H9 (cell line): ENCODE results near the gene KLHL14. TPM values are rescaled to one million over a fixed set of nuclear protein-coding genes. Genes with fewer than 3 reads are reported as not detected.

Experiments
- DNase-seq: peaks from one replicate; pipeline ENCODE4 v3.0.0-alpha.2; 2017
- H2AFZ ChIP-seq: one replicate; pipeline ENCODE4 v1.6.1; 2013; ENCODE audit warnings: mild to moderate bottlenecking, low read length, control low read depth, moderate library complexity
- H2AK5ac ChIP-seq: 2 replicates; pipeline ENCODE4 v1.6.1; 2013; ENCODE audit warnings: low read length, control low read depth, mixed read lengths; ENCODE audit not compliant: insufficient read length
- H2BK120ac ChIP-seq: one replicate; pipeline ENCODE4 v1.6.1; 2013; ENCODE audit warnings: low read depth, mild to moderate bottlenecking, low read length, control low read depth, inconsistent platforms; ENCODE audit not compliant: poor library complexity, severe bottlenecking
- H2BK12ac ChIP-seq: 2 replicates; pipeline ENCODE4 v1.6.1; 2013; ENCODE audit warnings: low read length, control low read depth, mixed read lengths, low read depth; ENCODE audit not compliant: insufficient read length
- H2BK15ac ChIP-seq: 2 replicates; pipeline ENCODE4 v1.6.1; 2013; ENCODE audit warnings: low read depth, low read length, control low read depth
- H2BK20ac ChIP-seq: one replicate; pipeline ENCODE4 v1.6.1; 2013; ENCODE audit warnings: low read depth, mild to moderate bottlenecking, low read length, control low read depth, inconsistent platforms; ENCODE audit not compliant: poor library complexity, severe bottlenecking
- H2BK5ac ChIP-seq: 2 replicates; pipeline ENCODE4 v1.6.1; 2013; ENCODE audit warnings: low read length, control low read depth, mixed read lengths; ENCODE audit not compliant: insufficient read length
- H3K14ac ChIP-seq: 2 replicates; pipeline ENCODE4 v1.6.1; 2013; ENCODE audit warnings: low read length, control low read depth; ENCODE audit not compliant: insufficient read depth
- H3K18ac ChIP-seq: 2 replicates; pipeline ENCODE4 v1.6.1; 2013; ENCODE audit warnings: low read depth, mild to moderate bottlenecking, mixed read lengths, low read length, control low read depth; ENCODE audit not compliant: insufficient read length
- H3K23ac ChIP-seq: 2 replicates; pipeline ENCODE4 v1.6.1; 2013; ENCODE audit warnings: low read length, control low read depth, mixed read lengths, low read depth; ENCODE audit not compliant: insufficient read length
- H3K23me2 ChIP-seq: 2 replicates; pipeline ENCODE4 v1.6.1; 2013; ENCODE audit warnings: low read depth, mild to moderate bottlenecking, mixed read lengths, low read length, control low read depth; ENCODE audit not compliant: insufficient read length, poor library complexity, severe bottlenecking
- H3K27ac ChIP-seq: 2 replicates; pipeline ENCODE4 v1.5.1; 2013; ENCODE audit warnings: low read length, control low read depth, mixed read lengths, low read depth; ENCODE audit not compliant: insufficient read length
- H3K27me3 ChIP-seq: 2 replicates; pipeline ENCODE4 v1.6.1; 2013; ENCODE audit warnings: low read length, control low read depth, inconsistent platforms; ENCODE audit not compliant: insufficient read depth
- H3K4ac ChIP-seq: 2 replicates; pipeline ENCODE4 v1.6.1; 2013; ENCODE audit warnings: low read depth, mild to moderate bottlenecking, control low read depth, inconsistent platforms, low read length, moderate library complexity
- H3K4me1 ChIP-seq: 2 replicates; pipeline ENCODE4 v1.6.1; 2013; ENCODE audit warnings: low read length, control low read depth, inconsistent platforms; ENCODE audit not compliant: insufficient read depth
- H3K4me2 ChIP-seq: 2 replicates; pipeline ENCODE4 v1.6.1; 2013; ENCODE audit warnings: low read length, control low read depth, mixed read lengths; ENCODE audit not compliant: insufficient read length, insufficient read depth
- H3K56ac ChIP-seq: 2 replicates; pipeline ENCODE4 v1.6.1; 2013; ENCODE audit warnings: low read depth, mild to moderate bottlenecking, mixed read lengths, low read length, control low read depth; ENCODE audit not compliant: insufficient read length
- H3K79me1 ChIP-seq: 2 replicates; pipeline ENCODE4 v1.6.1; 2013; ENCODE audit warnings: low read depth, mild to moderate bottlenecking, moderate library complexity, low read length, control low read depth, inconsistent platforms; ENCODE audit not compliant: insufficient read depth, poor library complexity, severe bottlenecking
- H3K79me2 ChIP-seq: 2 replicates; pipeline ENCODE4 v1.6.1; 2013; ENCODE audit warnings: low read length, control low read depth, inconsistent platforms; ENCODE audit not compliant: insufficient read depth
- H3K9ac ChIP-seq: 2 replicates; pipeline ENCODE4 v1.6.1; 2013; ENCODE audit warnings: low read length, control low read depth, mixed read lengths; ENCODE audit not compliant: insufficient read length; ENCODE audit errors: extremely low read depth
- H3K9me3 ChIP-seq: one replicate; pipeline ENCODE4 v1.6.1; 2013; ENCODE audit warnings: low read depth, low read length, inconsistent platforms; ENCODE audit not compliant: control insufficient read depth
- H3T11ph ChIP-seq: one replicate; pipeline ENCODE4 v1.6.1; 2013; ENCODE audit warnings: mild to moderate bottlenecking, low read length, control low read depth, inconsistent platforms
- H4K20me1 ChIP-seq: one replicate; pipeline ENCODE4 v1.6.1; 2013; ENCODE audit not compliant: control insufficient read depth, insufficient read length, insufficient read depth
- H4K5ac ChIP-seq: 2 replicates; pipeline ENCODE4 v1.6.1; 2013; ENCODE audit warnings: low read depth, mild to moderate bottlenecking, mixed read lengths, low read length, control low read depth; ENCODE audit not compliant: insufficient read length
- H4K8ac ChIP-seq: replicated peaks from 2 replicates; pipeline ENCODE4 v1.6.1; 2013; ENCODE audit warnings: low read length, control low read depth, mixed read lengths, low read depth; ENCODE audit not compliant: insufficient read length
- H4K91ac ChIP-seq: 2 replicates; pipeline ENCODE4 v1.6.1; 2013; ENCODE audit warnings: low read depth, mild to moderate bottlenecking, moderate library complexity, mixed read lengths, low read length, control low read depth; ENCODE audit not compliant: insufficient read length
- H3K27ac Mint-ChIP-seq, 3 experiments: 2 replicates in 2 of 3; 3 replicates in 1 of 3; pipeline ENCODE4 v1.8.0; 2020 to 2021; ENCODE audit warnings: mixed read lengths in 3 of 3, mild to moderate bottlenecking in 1 of 3, moderate library complexity in 1 of 3
- H3K27me3 Mint-ChIP-seq: 2 replicates; pipeline ENCODE4 v1.8.0; 2021; ENCODE audit warnings: low read depth, mild to moderate bottlenecking, moderate library complexity, mixed read lengths
- H3K36me3 Mint-ChIP-seq, 3 experiments: 2 replicates in 2 of 3; 3 replicates in 1 of 3; pipeline ENCODE4 v1.8.0; 2020 to 2021; ENCODE audit warnings: low read depth in 3 of 3, mixed read lengths in 3 of 3; ENCODE audit not compliant: insufficient read depth in 1 of 3
- H3K4me1 Mint-ChIP-seq, 2 experiments: 2 replicates each; pipeline ENCODE4 v1.8.0; 2020; ENCODE audit warnings: mixed read lengths in 2 of 2
- H3K4me3 Mint-ChIP-seq, 2 experiments: 2 replicates in 1 of 2; 3 replicates in 1 of 2; pipeline ENCODE4 v1.8.0; 2020 to 2021; ENCODE audit warnings: mild to moderate bottlenecking in 2 of 2, mixed read lengths in 2 of 2, moderate library complexity in 1 of 2
- H3K9me3 Mint-ChIP-seq, 2 experiments: 2 replicates in 1 of 2; 3 replicates in 1 of 2; pipeline ENCODE4 v1.8.0; 2020; ENCODE audit warnings: mild to moderate bottlenecking in 2 of 2, mixed read lengths in 2 of 2, moderate library complexity in 1 of 2
- whole genome bisulfite sequencing: extraction: QIAGEN DNeasy Blood & Tissue Kit; methylation state at CpG from one replicate; pipeline ENCODE4 v1.1.7; 2013; ENCODE audit warnings: missing lambda C conversion rate, low lambda C conversion rate, mixed read lengths; ENCODE audit not compliant: insufficient read length; ENCODE audit errors: extremely low coverage; 5-methylcytosine and 5-hydroxymethylcytosine counted together
- total RNA-seq: library from RNA; stranded (reverse); gene quantifications from 2 replicates; pipeline ENCODE4 v1.2.1, GENCODE V29; 2021
- TF ChIP-seq, protein P1 (sequence below): fragments of 200-600 bp; sonication (generic); conservative IDR thresholded peaks from 3 replicates; pipeline ENCODE4 v1.8.0; 2021; ENCODE audit warnings: antibody characterized with exemption, mild to moderate bottlenecking

Gene KLHL14
- total RNA-seq, 1 experiment from 2014 or later, result 1.0 TPM

DNA sequence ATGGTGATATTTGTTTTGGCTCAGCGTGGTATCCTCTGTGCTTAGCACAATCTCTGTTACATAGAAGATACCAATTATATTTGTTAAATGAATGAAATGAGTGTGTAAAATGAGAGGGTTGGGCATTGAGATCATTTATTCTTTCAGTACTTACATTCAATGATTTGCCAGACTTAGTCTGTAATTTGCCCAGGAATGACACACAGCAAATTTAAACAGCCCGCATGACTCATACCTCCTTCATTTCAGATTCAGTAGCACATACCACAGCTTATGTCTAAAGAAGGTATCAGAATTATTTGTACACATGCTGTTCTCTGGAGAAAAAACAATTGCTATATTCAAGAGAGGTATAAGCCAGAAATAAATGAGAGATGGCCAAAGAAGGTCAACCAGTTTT, 37.0 kb downstream of the KLHL14 start:
- H3K9ac ChIP-seq, result no peak overlapping the region
- TF ChIP-seq, protein P1, sequence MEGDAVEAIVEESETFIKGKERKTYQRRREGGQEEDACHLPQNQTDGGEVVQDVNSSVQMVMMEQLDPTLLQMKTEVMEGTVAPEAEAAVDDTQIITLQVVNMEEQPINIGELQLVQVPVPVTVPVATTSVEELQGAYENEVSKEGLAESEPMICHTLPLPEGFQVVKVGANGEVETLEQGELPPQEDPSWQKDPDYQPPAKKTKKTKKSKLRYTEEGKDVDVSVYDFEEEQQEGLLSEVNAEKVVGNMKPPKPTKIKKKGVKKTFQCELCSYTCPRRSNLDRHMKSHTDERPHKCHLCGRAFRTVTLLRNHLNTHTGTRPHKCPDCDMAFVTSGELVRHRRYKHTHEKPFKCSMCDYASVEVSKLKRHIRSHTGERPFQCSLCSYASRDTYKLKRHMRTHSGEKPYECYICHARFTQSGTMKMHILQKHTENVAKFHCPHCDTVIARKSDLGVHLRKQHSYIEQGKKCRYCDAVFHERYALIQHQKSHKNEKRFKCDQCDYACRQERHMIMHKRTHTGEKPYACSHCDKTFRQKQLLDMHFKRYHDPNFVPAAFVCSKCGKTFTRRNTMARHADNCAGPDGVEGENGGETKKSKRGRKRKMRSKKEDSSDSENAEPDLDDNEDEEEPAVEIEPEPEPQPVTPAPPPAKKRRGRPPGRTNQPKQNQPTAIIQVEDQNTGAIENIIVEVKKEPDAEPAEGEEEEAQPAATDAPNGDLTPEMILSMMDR, result no peak
- H3K4me2 ChIP-seq, result no peak overlapping the region
- no peak overlapping the region for H3K23ac ChIP-seq
- no peak overlapping the region for H3K18ac ChIP-seq
- DNase-seq, result no peak
- Mint-ChIP-seq H3K4me3 (no peak overlapping the region), H3K27me3 (no peaks in the 10 kb centered on the region), H3K36me3 (peaks cover 0 to 4% (median 2%) of the 10 kb centered on the region in 3 experiments; a peak in 3 of 7 replicates), H3K9me3 (no peaks in the 10 kb centered on the region; a peak in 1 of 5 replicates), H3K27ac (no peak overlapping the region), H3K4me1 (peaks cover 7 to 8% of the 10 kb centered on the region in 2 experiments)
- no peak overlapping the region for H4K5ac ChIP-seq
- H3K79me1 ChIP-seq, result no peaks in the 10 kb centered on the region
- H3K14ac ChIP-seq, result no peak overlapping the region
- no peak overlapping the region for H2AK5ac ChIP-seq
- H4K8ac ChIP-seq, result no peak overlapping the region
- H2AFZ ChIP-seq, result no peak overlapping the region
- no peak overlapping the region for H3K4ac ChIP-seq
- H3T11ph ChIP-seq, result no peak overlapping the region
- H3K27me3 ChIP-seq, result no peaks in the 10 kb centered on the region
- no peaks in the 10 kb centered on the region for H3K79me2 ChIP-seq
- H3K4me1 ChIP-seq, result no peaks in the 10 kb centered on the region
- WGBS, result no CpG with 5 or more reads among the region's 2 CpGs
- H4K20me1 ChIP-seq, result no peaks in the 10 kb centered on the region
- no peaks in the 10 kb centered on the region for H3K9me3 ChIP-seq
- no peaks in the 10 kb centered on the region for H3K23me2 ChIP-seq
- H2BK15ac ChIP-seq, result no peak overlapping the region
- no peak overlapping the region for H2BK12ac ChIP-seq
- no peak overlapping the region for H2BK20ac ChIP-seq
- no peak overlapping the region for H2BK5ac ChIP-seq
- H3K27ac ChIP-seq, result no peak overlapping the region
- no peak overlapping the region for H3K56ac ChIP-seq
- H2BK120ac ChIP-seq, result no peak overlapping the region
- no peak overlapping the region for H4K91ac ChIP-seq
